ENCODE data around the gene FFAR2. TPM values are rescaled to one million over a fixed set of nuclear protein-coding genes. Genes with fewer than 3 reads are reported as not detected.
"Not testable (repeated sequence)": the region's sequence is repeated elsewhere in the genome, so short reads cannot be mapped to it uniquely, and the experiment has no call there.

FFAR2 gene
- 0.78 TPM for polyA plus RNA-seq (ENCODE audit: insufficient read length)
- long read RNA-seq, donor 1, partial matches to known transcripts, result 0 of 1 reads
- long read RNA-seq, donor 1, other reads (novel, unspliced or antisense), result 0 of 1 reads
- long read RNA-seq, donor 2, result 0 reads
- long read RNA-seq, donor 3, result 0 reads
- long read RNA-seq, donor 4, result 0 reads
- long read RNA-seq, donor 5, result 0 reads
- long read RNA-seq, donor 6, partial matches to known transcripts, result 0 of 1 reads
- long read RNA-seq, donor 6, other reads (novel, unspliced or antisense), result 0 of 1 reads
- long read RNA-seq, donor 7, partial matches to known transcripts, result 0 of 1 reads
- long read RNA-seq, donor 7, other reads (novel, unspliced or antisense), result 0 of 1 reads
- long read RNA-seq, donor 8, result 0 reads

DNA sequence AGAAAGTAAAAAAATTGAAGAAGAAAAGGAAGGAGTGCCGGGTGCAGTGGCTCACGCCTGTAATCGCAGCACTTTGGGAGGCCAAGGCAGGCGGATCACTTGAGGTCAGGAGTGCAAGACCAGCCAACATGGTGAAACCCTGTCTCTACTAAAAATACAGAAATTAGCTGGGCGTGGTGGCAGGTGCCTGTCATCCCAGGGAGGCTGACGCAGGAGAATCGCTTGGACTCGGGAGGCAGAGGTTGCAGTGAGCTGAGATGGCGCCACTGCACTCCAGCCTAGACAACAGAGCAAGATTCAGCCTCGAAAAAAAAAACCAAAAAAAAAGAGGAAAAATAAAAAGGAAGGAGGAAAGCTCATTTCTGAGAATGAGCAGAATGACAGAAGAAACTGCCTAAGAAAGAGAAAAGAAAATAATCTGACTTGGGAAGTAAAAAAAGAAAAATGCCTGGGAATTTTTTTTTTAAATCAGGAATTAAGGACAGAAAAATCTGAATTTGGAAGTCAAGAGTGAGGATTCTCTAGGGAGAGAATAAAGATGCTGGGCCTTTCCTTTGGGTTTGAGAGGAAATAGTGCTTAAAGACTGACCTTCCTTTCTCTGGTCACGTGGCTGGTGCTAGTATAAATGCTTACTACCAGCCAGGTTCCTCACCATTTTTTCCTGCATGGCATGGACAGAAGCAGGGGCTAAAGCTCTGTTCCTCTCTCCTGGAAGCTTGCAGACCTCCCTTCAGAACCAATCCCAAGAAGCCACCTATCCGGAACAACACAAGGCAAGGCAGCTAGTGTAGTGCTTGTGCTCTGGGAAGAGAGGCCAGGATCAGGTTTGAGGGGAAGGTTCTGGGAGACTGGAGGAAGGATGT lies at the start of gene FFAR2:
FFAR2 (plus strand) TSS at position 652 of the 864 bp plus-strand sequence. CDS start 1,458 bp downstream, outside the sequence.
- no peak for DNase-seq

DNA sequence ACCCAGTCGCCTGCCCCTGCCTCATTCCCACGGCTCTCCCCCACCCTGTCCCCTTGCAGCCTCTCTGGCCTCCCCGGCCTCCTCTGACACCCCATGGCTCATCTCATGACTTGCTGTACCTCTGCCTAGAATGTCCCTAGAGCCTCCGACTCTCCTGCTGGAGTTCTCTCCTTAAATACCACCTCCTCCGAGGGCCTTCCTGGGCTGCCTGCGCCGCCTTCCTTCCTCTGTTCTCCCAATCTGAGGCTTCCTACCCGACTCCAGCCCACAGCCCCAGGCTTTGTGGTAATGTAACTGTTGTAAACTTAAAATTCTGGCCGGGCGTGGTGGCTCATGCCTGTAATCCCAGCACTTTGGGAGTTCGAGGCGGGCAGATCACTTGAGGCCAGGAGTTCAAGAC lies 49.5 kb upstream of the FFAR2 start:
- no peak for DNase-seq

- DNase-seq, result no peak
Measured at GRCh38 chr19:35399231-35399630, 48.8 kb upstream of the FFAR2 start.

DNA sequence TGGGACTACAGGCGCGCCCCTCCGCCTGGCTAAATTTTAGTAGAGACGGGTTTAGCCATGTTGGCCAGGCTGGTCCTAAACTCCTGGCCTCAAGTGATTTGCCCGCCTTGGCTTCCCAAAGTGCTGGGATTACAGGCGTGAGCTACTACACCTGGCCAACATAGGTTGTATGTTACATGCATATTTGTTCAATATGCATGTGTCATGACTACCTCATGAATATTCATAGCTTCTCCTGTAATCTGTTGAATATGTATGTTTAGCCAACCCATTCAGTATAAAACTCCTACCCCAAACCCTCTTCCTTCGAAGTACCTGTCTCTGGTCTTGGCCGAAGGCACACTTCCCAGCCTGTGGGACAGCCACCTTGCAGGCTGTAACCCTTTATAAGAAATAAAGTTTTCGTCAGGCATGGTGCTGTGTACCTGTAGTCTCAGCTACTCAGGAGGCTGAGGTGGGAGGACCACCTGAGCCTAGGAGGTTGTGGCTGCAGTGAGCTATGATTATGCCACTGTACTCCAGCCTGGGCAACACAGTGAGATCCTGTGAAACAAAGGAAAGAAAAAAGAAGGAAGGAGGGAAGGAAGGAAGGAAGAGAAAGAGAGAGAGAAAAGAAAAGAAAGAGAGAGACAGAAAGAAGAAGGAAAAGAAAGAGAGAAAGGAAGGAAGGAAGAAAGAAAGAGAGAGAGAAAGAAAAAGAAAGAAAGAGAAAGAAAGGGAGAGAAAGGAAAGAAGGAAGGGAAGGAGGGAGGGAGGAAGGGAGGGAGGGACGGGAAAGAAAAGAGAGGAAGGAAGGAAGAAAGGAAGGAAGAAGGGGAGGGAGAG lies 47.9 kb upstream of the FFAR2 start:
- no peak for DNase-seq

DNA sequence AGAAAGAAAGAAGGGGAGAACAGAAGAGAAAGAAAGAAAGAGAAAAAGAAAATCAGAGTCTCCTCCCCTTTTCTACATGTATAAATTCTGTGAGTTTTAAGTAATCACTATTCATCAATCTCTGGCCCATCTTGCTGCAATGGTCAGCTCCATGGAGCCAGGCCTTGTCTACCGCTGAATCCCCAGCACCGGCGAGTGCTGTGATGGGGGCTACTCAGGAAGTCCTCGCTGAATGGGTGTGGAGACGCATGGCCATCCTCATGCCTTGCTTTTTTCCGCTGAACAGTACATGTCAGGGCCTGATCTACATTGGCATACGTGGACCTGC lies 47.3 kb upstream of the FFAR2 start:
- DNase-seq, result no peak

DNA sequence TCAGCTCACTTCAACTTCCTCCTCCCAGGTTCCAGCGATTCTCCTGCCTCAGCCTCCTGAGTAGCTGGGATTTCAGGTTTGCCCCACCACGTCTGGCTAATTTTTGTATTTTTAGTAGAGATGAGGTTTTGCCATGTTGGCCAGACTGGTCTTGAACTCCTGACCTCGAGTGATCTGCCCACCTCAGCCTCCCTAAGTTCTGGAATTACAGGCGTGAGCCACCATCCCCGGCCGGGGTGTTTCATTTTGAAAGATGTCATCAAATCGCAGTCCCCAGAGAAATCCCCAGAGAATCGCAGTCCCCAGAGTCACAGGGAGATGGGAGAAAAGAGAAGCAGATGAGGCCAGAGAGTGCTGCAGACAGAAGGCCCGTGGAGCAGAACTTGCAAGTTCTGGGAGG lies 46.6 kb upstream of the FFAR2 start:
- not testable (repeated sequence) for DNase-seq

DNA sequence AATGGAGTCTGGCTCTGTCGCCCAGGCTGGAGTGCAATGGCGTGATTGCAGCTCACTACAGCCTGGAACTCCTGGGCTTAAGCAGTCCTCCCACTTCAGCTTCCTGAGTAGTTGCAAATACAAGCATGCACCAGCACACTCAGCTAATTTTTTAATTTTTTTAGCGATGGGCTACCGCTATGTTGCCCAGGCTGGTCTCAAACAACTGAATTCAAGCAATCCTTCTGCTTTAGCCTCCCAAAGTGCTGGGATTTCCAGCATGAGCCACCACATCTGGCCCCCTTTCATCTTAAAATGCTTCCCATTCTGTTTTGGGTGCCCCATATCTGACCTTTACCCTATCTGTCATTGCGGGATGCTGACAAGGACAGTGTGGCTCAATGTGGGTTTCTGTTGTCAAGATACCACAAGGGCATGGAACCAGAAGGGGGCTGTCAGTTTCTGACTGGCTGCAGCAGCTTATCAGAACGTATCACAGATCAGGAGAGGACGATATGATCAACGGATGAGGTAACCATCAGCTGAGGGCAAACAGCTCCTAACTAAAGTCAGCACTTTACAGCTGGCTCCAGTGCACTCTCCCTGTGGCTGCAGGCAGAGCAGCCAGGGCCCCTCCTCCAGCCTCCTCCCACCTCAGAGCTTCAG lies 44.8 kb upstream of the FFAR2 start:
- DNase-seq, result no peak

DNA sequence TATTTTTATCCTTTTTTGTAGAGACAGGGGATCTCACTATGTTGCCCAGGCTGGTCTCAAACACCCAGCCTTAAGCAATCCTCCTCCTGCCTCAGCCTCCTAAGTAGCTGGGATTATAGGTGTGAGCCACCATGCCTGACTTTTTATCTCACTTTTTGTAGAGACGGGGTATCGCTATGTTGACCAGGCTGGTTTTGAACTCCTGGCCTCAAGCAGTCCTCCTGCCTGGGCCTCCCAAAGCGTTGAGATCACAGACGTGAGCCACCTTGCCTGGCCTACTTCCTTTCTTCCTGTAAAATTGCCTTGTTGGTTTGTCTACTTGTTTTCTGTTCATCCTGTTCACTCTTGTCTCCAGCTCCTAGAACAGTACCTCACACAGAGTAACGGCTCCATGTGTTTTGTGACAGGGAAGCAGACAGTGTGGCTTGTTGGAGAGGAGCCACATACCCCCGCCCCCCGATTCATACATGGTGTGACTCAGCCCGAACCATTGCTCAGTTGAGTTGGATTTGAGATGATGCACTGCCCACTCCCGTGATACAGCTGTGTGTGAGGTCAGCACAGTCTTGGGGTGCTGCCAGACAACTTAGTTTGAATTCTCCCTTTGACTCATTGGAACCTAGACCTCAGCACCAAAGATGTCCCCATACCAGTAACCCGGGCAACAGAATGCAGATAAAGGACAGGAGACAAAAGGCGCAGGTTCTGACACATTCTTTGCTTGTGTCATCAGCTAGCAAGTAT lies 43.0 kb upstream of the FFAR2 start:
- DNase-seq, result no peak

DNA sequence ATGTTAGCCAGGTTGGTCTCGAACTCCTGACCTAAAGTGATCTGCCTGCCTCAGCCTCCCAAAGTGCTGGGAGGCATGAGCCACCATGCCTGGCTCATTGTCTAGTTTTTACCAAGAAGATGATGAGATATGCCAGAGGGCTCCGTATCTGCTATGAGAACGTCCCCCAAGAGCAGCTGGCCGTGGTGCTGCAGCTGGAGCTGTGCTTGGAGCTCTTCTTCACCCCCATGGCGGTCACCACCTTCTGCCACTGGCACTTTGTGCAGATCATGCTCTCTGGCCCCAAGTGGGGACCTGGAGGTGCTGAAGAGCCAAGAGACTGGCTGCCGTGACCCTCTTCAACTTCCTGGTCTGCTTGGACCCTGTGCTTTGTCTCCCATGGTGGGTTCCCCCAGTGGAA lies 40.4 kb upstream of the FFAR2 start:
- no peak for DNase-seq

DNA sequence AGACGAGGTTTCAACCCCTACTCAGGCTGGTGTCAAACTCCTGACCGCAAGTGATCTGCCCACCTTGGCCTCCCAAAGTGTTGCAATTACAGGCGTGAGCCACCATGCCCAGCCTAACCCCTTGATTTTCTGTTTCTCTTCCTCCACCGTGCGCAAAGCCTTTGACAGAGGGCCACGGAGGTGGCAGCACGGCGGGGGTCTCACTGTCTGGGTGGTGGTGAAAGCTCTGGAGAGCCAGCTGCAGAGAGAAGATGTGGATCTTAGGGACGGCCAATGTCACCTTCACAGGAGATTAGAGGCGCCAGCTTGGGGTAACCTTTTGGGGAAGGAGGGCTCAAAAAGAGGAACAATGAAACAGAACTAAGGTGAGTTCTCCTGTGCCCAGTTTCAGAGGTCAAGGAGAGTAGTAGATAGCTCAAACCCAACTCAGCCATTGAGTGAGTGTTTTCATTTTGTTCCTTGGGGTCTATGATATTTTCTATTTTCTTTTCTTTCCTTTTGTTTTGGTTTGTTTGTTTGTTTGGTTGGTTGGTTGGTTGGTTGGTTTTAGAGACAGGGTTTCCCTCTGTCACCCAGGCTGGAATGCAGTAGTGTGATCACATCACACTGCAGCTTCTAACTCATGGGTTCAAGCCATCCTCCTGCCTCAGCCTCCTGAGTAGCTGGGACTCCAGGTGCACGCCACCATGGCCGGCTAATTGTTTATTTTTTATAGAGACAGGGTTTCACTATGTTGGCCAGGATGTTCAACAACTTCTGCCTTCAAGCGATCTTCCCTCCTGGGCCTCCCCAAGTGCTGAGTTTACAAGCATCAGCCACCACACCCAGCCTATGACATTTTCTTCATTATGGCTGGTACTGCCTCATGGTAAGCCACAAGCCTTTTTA lies 39.5 kb upstream of the FFAR2 start:
- DNase-seq, result no peak

GRCh38 chr19:35409191-35409590 lies 38.9 kb upstream of the FFAR2 start:
- no peak for DNase-seq

GRCh38 chr19:35410487-35410886 lies 37.6 kb upstream of the FFAR2 start:
- DNase-seq, result no peak

GRCh38 chr19:35414442-35414841 lies 33.6 kb upstream of the FFAR2 start:
- DNase-seq, result no peak

DNA sequence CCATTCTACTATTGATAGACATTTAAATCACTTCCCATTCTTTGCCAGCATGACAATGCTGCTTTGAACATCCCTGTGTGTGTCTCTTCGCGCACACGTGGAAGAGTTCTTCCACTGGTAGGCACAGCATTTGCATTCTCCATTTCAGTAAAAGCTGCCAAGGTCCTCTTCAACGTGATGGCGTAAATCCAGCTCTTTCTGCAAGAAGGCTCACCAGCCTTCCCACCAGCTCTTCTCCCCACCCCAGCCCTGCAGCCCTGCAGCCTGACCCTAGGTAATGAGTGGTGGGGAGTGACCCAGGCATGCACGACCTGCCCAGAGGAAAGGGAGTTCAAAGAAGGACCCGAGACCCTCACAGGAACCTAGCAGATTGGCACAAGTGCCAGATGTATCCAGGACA lies 31.7 kb upstream of the FFAR2 start:
- no peak for DNase-seq

DNA sequence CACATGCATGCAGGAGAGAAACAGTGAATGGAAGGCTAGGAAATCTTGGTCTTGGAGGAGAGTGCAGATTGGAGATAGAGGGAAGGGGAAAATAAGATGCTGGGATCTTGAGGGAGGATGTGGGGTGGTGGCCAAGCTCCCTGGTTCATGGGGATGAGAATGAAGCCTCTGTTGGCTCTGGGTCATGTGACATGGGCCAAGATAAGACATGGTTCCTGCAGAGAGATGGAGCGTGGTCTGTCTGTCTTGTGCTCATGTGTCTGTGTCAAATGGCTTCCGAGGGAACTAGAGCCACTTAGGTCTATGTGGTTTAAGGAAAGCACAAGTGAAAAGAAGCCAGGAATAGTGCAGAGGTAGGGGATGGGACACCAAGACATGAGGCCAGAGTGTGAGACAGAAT lies 30.8 kb upstream of the FFAR2 start:
- DNase-seq, result no peak

DNA sequence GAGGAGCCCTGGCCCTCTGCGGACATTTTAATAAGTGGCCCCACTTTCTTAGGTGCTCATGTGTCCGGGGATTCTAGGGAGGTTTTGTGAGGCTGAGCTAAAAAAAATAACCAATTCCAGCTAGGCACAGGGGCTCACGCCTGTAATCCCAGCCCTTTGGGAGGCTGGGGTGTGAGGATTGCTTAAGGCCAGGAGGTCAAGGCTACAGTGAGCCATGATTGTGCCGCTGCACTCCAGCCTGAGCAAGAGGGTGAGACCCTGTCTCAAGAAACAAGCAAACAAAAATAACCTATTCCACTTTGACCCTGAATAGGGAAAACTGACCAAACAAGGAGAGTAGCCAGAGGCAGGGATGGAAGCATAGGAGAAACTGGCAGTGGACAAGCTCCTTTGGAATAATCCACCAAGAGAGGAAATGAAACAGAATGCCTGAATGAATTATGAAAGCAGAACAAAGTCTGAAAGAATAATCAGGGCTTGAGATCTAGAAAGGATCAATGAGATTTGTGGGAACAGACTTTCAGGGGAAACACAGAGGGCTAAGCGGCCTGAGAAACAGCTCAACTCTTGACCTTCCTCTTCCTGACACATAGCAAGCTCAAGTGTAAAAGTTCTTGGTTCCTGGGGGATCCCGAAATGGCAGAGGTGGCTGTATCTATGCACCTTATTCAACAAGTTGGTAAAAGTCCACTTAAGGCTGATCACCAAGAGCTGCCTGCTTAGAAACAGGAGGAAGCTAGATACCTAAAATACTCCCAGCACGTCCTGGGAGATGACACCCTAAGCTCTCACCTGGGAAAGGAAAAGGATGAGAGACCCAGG lies 30.1 kb upstream of the FFAR2 start:
- DNase-seq, result no peak

GRCh38 chr19:35419046-35419445 lies 29.0 kb upstream of the FFAR2 start:
- no peak for DNase-seq

DNA sequence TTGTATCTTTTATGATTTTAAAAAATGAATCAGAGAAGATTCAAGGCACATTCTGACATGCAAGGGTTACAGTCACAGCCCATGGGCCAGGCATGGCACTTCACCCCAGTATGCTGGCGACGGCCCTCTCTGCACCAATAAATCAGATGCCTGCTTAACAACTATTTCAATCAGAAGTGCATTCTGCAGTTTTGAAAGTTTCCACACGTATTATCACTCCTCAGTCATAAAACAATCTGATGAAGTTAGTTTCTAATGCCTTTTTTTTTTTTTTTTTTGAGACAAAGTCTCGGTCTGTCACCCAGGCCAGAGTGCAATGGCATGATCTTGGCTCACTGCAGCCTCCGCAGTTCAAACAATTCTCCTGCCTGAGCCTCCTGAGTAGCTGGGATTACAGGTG lies 28.3 kb upstream of the FFAR2 start:
- DNase-seq, result no peak

DNA sequence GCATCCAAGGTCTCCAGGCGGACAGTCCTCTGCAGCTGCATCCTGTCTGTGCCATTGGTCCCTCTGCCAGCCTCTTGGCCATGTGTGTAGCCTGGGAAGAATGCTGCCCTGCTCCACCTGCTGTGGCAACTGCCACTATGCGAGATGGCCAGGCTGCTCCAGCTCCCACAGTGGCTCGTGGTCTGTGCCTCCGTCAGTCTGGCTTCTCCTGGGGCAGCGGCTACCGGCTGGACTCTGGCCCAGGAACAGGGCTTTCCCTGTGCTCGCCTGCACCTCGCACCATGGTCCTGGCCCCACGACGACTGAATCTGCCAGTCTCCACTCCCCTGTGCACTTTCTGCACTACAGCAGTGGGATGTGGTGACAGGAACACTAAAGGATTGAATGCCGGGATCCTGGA lies 26.7 kb upstream of the FFAR2 start:
- DNase-seq, result no peak

All from left kidney (tissue), 8 donors.